Testis (tissue), 2 donors: ENCODE data around the gene KRTAP22-2.

Experiments
- POLR2A ChIP-seq: fragments of 450-650 bp; IDR thresholded peaks from one replicate; pipeline ENCODE4 v1.6.1; 2017; ENCODE audit warnings: antibody characterized with exemption, mild to moderate bottlenecking, moderate library complexity
- TF ChIP-seq, protein P1 (sequence below), 3 experiments: fragments of 450-650 bp in 2 of 3; fragments of 200-600 bp in 1 of 3; sonication (generic) in 1 of 3; IDR thresholded peaks; one replicate each; pipeline ENCODE4 v1.5.1; 2016 to 2019; ENCODE audit warnings: antibody characterized with exemption in 3 of 3, mild to moderate bottlenecking in 2 of 3, moderate library complexity in 1 of 3

DNA sequence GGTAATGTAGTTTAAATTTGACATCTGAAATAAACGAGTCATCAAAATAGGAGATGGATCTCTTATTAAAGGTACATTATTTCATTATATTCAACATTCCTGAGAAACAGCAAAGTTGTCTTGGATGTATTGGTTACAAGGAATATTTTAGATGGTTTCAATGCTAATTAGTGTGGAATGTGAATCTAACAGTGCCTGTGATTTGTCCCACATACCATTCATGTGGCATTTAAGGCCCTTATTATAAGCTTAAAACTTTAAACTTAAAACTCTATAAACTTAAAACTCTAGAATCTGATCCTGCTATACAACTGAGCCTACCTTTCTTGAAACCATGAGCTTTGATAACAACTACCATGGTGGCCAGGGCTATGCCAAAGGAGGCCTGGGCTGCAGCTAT lies 10.6 kb upstream of the KRTAP22-2 start, which contains the start of gene KRTAP22-1:
- TF ChIP-seq, protein P1, sequence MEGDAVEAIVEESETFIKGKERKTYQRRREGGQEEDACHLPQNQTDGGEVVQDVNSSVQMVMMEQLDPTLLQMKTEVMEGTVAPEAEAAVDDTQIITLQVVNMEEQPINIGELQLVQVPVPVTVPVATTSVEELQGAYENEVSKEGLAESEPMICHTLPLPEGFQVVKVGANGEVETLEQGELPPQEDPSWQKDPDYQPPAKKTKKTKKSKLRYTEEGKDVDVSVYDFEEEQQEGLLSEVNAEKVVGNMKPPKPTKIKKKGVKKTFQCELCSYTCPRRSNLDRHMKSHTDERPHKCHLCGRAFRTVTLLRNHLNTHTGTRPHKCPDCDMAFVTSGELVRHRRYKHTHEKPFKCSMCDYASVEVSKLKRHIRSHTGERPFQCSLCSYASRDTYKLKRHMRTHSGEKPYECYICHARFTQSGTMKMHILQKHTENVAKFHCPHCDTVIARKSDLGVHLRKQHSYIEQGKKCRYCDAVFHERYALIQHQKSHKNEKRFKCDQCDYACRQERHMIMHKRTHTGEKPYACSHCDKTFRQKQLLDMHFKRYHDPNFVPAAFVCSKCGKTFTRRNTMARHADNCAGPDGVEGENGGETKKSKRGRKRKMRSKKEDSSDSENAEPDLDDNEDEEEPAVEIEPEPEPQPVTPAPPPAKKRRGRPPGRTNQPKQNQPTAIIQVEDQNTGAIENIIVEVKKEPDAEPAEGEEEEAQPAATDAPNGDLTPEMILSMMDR (IDR thresholded peaks at IDR 0.05), result no peak
- TF ChIP-seq POLR2A, result no peak
